ENCODE data around the gene SLC44A1. TPM values are rescaled to one million over a fixed set of nuclear protein-coding genes. Genes with fewer than 3 reads are reported as not detected.
A peak's percentile ranks its signal among the peaks of the same experiment; 100 is the strongest.

Gene SLC44A1
- total RNA-seq, 4 donors from 2014 or later = 9.9 to 53.8 (median 40.8) TPM

DNA sequence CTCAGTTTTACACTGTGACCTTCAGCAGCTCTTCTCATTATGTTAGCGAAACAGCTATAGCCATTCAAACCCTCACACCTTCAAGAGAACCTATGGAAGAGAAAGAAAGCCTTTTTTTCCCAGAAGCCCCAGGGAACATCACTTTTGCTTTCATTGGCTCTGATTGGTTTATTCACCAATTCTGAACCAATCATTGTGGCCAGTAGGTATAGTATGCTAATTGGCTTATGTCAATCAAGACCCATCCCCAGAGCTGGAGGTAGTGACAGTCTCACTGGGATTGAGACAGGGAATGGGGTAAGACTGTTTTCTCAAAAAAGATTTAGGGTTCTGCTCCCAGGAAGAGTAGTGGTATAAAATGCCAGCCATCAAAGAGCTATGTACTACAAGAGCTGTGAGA lies 129.3 kb downstream of the SLC44A1 start:
- no peak for DNase-seq

DNA sequence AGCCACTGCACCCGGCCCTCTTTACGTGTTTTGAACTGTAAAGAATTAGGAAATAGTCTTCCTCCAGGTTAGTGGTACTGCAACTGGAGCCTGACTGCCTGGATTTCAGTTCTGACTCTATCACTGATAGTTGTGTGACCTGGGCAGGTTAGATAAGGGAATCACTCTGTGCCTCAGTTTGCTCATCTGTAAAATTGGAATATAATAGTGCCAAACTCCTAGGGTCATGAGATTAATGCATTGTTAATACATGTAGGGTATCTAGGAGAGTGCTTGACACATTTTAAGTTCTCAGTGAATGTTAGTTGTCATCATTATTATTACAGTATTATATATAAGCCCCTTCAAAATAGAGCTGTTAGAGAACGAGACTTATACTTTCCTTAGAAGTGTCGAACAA lies 130.9 kb downstream of the SLC44A1 start:
- peaks cover 0 to 17% (median 0%) of the 10 kb centered on the region in 3 donors for H3K36me3 ChIP-seq
- H3K9me3 ChIP-seq = no peaks in the 10 kb centered on the region
- no peak overlapping the region for H3K27ac ChIP-seq
- no peak overlapping the region for H3K4me3 ChIP-seq
- H3K27me3 ChIP-seq = no peaks in the 10 kb centered on the region
- no peaks in the 10 kb centered on the region for H3K4me1 ChIP-seq
- no peak for DNase-seq
- TF ChIP-seq, protein P1, sequence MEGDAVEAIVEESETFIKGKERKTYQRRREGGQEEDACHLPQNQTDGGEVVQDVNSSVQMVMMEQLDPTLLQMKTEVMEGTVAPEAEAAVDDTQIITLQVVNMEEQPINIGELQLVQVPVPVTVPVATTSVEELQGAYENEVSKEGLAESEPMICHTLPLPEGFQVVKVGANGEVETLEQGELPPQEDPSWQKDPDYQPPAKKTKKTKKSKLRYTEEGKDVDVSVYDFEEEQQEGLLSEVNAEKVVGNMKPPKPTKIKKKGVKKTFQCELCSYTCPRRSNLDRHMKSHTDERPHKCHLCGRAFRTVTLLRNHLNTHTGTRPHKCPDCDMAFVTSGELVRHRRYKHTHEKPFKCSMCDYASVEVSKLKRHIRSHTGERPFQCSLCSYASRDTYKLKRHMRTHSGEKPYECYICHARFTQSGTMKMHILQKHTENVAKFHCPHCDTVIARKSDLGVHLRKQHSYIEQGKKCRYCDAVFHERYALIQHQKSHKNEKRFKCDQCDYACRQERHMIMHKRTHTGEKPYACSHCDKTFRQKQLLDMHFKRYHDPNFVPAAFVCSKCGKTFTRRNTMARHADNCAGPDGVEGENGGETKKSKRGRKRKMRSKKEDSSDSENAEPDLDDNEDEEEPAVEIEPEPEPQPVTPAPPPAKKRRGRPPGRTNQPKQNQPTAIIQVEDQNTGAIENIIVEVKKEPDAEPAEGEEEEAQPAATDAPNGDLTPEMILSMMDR (IDR thresholded peaks at IDR 0.05) = no peak
- no peak for TF ChIP-seq POLR2A (IDR thresholded peaks at IDR 0.05)

More for the DNA sequence above, 129.3 kb downstream of the SLC44A1 start:
- TF ChIP-seq POLR2A (IDR thresholded peaks at IDR 0.05) = no peak
- TF ChIP-seq, protein P1 (IDR thresholded peaks at IDR 0.05) = no peak
- Histone ChIP-seq H3K9me3 (no peaks in the 10 kb centered on the region), H3K36me3 (peaks cover 0 to 17% (median 0%) of the 10 kb centered on the region in 3 donors), H3K27me3 (no peaks in the 10 kb centered on the region), H3K4me3 (no peak overlapping the region), H3K27ac (no peak overlapping the region), H3K4me1 (no peaks in the 10 kb centered on the region)

GRCh38 chr9:105376893-105377292 lies 132.4 kb downstream of the SLC44A1 start:
- Histone ChIP-seq H3K27me3 (no peaks in the 10 kb centered on the region), H3K27ac (no peak overlapping the region), H3K4me1 (no peaks in the 10 kb centered on the region), H3K4me3 (no peak overlapping the region), H3K36me3 (peaks cover 0 to 17% (median 0%) of the 10 kb centered on the region in 3 donors), H3K9me3 (no peaks in the 10 kb centered on the region)
- no peak for TF ChIP-seq POLR2A (IDR thresholded peaks at IDR 0.05)
- DNase-seq = no peak

DNA sequence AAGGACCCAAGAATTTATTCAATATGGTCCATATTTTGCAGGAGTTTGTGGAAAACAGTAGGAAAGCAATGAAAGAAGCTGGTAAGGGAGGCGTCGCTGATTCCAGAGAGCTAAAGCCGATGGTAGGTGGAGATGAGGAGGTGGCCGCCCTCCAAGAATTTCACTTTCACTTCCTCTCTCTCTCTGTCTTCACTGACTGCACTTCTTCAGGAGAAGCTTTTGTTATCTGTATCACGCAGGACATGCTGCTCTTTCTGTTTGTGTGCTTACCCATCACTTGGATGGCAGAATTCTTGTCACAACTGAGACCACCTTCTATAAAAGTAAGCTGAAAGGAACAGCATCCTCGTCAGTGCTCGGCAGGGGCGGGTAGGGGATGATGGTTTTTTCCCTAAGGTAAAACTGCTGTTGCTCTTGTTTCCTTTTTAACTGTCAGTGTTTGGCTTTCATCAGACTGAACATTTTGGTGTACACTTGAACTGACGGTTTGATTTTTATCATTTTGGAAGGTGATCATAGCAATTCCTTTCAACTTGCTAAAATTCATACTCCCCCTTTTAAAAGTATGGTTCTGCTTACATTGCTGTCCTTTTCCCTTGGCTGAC lies 141.0 kb downstream of the SLC44A1 start:
- no peaks in the 10 kb centered on the region for H3K4me1 ChIP-seq
- H3K4me3 ChIP-seq = peak overlapping the region in 2 of 4 donors; percentile 31 to 40
- H3K36me3 ChIP-seq = no peaks in the 10 kb centered on the region
- TF ChIP-seq, protein P1 (IDR thresholded peaks at IDR 0.05) = no peak
- TF ChIP-seq POLR2A (IDR thresholded peaks at IDR 0.05) = no peak
- H3K27me3 ChIP-seq = no peaks in the 10 kb centered on the region
- peak overlapping the region in 1 of 4 donors; percentile 21 for H3K27ac ChIP-seq
- DNase-seq = peak in 2 of 3 donors; percentile 35 to 75
- no peaks in the 10 kb centered on the region for H3K9me3 ChIP-seq

DNA sequence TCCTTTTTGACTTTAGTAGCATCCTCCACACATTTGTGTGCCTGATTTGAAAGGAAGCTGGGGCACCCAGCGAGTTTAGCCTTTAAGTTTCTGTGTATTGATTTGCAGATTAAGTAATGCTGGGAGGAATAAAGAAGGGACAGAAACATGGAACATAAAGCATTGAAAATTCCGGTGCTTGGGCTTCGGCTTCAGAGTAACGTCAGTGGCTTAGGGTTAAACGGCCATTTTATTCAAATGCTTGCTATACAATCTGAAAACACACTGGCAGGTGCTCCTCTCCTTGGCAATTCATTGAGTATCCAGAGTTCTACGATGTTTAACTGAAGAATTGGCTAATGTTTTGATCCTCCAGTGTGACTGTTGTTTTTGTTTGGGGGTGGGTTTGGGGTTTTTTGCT lies 145.3 kb downstream of the SLC44A1 start:
- Histone ChIP-seq H3K27ac (no peak overlapping the region), H3K4me3 (no peak overlapping the region), H3K9me3 (no peaks in the 10 kb centered on the region), H3K27me3 (no peaks in the 10 kb centered on the region), H3K4me1 (no peaks in the 10 kb centered on the region), H3K36me3 (no peaks in the 10 kb centered on the region)
- TF ChIP-seq, protein P1 (IDR thresholded peaks at IDR 0.05) = no peak
- no peak for TF ChIP-seq POLR2A (IDR thresholded peaks at IDR 0.05)
- DNase-seq = no peak

GRCh38 chr9:105390871-105391270 lies 146.4 kb downstream of the SLC44A1 start:
- TF ChIP-seq POLR2A (IDR thresholded peaks at IDR 0.05) = no peak
- TF ChIP-seq, protein P1 (IDR thresholded peaks at IDR 0.05) = no peak
- Histone ChIP-seq H3K27ac (no peak overlapping the region), H3K4me3 (no peak overlapping the region)

More at GRCh38 chr9:105390871-105391270, 146.4 kb downstream of the SLC44A1 start:
- no peaks in the 10 kb centered on the region for H3K27me3 ChIP-seq
- H3K9me3 ChIP-seq = no peaks in the 10 kb centered on the region
- H3K4me1 ChIP-seq = no peaks in the 10 kb centered on the region
- no peaks in the 10 kb centered on the region for H3K36me3 ChIP-seq
- DNase-seq = no peak

Measured in Peyer's patch (tissue), 4 donors.